Heart left ventricle (tissue), 13 donors: Measurements from ENCODE around the gene PCDHB13.

Source experiments
- POLR2A ChIP-seq, 2 donors: fragments of 450-650 bp; IDR thresholded peaks; one replicate each; pipeline ENCODE4 v1.6.1; 2017; ENCODE audit warnings: antibody characterized with exemption in 2 of 2, mild to moderate bottlenecking in 2 of 2, moderate library complexity in 2 of 2
- TF ChIP-seq, protein P1 (sequence below), 12 donors: fragments of 200-600 bp; sonication (generic) in 4 of 12; IDR thresholded peaks; one replicate each; pipeline versions ENCODE4 v1.5.0 to v1.8.0; 2018 to 2022; ENCODE audit warnings: antibody characterized with exemption in 12 of 12, mild to moderate bottlenecking in 5 of 12
- donor health status: ischemic (EF 13 %, LVEDD 7.1; RV severe dilation, severe dysfunction).
- donor health status: DM: no; HTN: yes; CAD: no.
- donor health status: DM: no; HTN: no; CAD: no.
- donor health status: ischemic (EF 25% LVEDD 6.9; RV normal size, moderate dysfunction).
- donor health status: ischemic (EF 25% LVEDD 5.7; RV mildly dilated, moderate dysfunction).
- donor health status: ischemic (EF 35%, LVEDD 5.7; RV mildly dilated, moderate dysfunction).
- donor health status: nonischemic (EF 11% LVEDD 7.7; RV severe dilation, severe dysfunction).
- donor health status: DM: yes; HTN: yes; CAD: no.
- donor health status: PGD.
- donor health status: ischemic (EF 29% LVEDD 5.4; RV normal size, mild dysfunction).
- donor health status: nonischemic (EF 23%, LVEDD 6.1; RV moderate dilation, normal function).

DNA sequence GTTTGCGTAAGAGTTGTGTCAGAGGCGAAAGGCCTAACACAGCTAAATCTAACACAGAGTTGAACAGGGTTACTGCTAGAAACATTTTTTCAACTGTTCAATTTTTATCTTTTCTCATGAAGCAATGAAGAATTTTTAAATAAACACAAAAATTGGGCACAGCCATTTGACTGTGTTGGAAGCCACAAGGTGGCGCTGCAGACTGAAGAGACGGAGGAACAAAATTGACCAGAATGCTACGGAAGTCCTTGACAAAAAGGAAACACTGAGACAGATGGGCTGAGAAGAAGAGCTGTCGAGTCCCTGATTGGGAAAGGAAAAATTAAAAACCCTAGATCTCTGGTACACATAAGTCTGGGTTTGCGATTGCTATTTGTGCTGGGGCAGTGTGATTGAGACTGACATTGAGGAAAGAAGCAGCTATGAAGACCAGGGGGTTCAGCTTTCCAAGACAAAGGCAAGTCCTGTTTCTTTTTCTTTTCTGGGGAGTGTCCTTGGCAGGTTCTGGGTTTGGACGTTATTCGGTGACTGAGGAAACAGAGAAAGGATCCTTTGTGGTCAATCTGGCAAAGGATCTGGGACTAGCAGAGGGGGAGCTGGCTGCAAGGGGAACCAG lies 26.7 kb upstream of the PCDHB13 start, which contains the start of gene PCDHB9:
- TF ChIP-seq, protein P1, sequence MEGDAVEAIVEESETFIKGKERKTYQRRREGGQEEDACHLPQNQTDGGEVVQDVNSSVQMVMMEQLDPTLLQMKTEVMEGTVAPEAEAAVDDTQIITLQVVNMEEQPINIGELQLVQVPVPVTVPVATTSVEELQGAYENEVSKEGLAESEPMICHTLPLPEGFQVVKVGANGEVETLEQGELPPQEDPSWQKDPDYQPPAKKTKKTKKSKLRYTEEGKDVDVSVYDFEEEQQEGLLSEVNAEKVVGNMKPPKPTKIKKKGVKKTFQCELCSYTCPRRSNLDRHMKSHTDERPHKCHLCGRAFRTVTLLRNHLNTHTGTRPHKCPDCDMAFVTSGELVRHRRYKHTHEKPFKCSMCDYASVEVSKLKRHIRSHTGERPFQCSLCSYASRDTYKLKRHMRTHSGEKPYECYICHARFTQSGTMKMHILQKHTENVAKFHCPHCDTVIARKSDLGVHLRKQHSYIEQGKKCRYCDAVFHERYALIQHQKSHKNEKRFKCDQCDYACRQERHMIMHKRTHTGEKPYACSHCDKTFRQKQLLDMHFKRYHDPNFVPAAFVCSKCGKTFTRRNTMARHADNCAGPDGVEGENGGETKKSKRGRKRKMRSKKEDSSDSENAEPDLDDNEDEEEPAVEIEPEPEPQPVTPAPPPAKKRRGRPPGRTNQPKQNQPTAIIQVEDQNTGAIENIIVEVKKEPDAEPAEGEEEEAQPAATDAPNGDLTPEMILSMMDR (IDR thresholded peaks at IDR 0.05): peak in 9 of 12 donors; percentile 7 to 42 (median 34)
- no peak for TF ChIP-seq POLR2A (IDR thresholded peaks at IDR 0.05)
